T follicular helper cell (primary cell): ENCODE measurements around the gene KCNJ5.

Experiments
- DNase-seq: peaks from one replicate; pipeline ENCODE4 v3.0.0-alpha.2; 2020; ENCODE audit warnings: low read depth

Gene KCNJ5

DNA sequence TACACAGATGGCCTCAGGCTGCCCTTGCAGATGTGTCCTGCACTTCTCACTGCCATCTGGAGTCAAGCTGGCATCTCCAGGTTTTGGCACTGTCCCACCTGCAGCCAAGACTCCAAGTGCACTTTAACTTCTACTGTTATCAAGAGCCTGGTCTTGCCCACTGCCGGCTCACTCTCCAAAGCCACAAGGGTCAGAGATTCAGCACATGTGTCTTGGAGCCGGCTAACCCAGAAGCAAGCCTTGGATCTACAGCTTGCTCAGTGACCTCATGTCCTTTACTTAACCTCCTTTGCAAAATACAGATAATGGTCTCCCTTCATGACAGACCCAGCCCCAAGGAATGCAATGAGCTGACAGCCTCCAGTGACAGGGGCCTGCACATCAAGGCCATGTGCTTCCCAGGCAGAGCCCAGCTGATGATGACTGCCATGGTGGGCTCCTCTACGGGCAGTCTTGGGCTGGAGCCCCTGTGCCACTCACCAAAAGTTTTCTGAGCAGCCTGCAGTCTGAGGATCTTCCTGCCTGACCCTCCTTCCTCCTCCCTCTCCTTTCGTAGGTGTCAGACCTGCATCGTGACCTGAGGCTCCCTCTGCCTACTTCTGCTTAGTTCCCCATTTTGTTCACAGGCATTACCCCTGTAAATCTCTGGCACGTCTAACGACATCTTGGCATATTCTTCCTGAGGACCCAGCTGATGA, 42.5 kb downstream of the KCNJ5 start:
- DNase-seq = no peak

DNA sequence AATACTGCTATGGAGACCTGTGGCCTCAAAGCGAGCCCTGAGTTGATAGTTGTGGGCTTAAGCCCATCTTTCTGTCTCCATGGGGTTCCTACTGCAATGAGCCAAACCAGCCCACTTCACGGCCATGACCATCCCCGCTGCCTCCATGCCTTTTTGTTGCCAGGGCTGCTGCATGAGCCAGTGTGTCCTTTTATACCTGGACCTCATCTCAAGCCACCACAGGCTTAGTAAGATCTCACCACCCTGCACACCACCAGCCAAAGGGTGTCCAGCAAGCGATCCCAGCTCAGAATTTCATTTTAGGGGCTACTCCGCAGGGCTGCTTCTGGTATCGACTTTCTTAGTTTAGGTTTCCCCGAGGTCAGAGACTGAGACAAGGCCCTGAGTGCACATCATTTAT, 43.2 kb downstream of the KCNJ5 start:
- no peak for DNase-seq

DNA sequence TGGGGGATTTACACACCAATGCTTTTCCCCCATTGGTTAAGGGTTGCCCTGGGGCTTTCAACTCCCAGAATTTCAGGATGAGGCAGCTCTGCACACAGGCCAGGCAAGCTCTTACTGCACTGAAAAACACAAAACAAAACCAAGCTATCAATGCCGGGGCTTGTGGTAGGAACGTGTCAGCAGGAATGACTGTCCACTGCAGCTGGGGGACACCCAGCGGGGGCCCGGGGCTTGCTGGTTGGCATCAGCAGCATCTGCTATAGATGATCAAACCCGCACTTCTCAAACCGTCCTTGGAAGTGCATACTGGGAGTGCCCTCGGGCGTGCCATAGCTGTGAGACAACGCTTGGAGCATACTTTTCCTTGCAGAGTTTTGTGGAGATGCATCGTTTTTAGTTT, 43.8 kb downstream of the KCNJ5 start:
- DNase-seq = no peak

DNA sequence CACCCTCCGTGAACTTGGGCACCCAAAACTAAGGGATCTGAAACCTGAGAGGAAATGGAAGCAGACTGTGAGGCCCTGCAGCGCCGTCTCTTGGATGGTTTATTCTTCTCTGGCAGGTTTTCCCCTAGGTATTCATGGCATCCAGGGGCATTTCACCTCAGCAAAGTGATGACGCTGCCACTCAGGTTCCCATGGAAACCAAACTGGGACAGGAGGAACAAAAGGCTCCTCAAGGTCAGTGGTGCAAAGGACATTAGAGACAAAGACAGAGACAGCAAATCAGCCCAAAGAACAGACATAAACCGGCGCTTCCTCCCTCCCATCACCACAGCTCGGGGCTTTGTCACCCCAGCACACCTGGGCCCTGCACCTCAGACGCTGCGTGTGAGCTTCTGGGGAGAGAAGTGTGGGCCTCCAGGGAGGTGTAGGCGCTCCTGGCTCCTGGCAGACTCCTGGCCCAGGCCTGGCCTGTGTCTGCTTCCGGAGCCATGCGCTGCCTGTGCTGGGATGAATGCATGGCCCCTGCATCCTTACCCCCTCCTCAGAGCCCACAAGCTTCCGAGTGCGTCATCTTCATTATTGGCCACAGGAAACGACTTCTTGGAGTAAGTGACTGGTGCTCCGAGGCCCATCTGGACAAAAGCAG, 45.6 kb downstream of the KCNJ5 start:
- DNase-seq = no peak

DNA sequence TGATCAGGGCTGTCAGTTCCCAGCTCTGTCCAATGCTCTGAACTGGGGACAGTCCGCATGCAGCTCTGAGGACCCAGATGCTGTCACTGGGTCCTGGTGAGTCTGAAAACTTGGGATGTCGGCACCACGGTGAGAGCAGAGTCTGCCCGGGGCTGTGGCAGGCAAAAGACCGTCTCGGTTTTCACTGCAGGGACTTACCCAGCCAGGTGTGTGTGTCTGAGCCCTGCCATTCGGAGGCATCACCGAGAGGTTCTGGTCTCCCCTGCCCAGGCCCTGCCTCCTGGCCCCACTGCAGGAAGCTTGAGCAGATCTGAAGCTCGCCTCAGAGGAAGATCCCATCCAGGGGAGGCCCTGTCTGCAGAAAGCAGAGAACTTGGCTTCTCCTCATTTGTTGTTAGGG, 46.3 kb downstream of the KCNJ5 start:
- no peak for DNase-seq

DNA sequence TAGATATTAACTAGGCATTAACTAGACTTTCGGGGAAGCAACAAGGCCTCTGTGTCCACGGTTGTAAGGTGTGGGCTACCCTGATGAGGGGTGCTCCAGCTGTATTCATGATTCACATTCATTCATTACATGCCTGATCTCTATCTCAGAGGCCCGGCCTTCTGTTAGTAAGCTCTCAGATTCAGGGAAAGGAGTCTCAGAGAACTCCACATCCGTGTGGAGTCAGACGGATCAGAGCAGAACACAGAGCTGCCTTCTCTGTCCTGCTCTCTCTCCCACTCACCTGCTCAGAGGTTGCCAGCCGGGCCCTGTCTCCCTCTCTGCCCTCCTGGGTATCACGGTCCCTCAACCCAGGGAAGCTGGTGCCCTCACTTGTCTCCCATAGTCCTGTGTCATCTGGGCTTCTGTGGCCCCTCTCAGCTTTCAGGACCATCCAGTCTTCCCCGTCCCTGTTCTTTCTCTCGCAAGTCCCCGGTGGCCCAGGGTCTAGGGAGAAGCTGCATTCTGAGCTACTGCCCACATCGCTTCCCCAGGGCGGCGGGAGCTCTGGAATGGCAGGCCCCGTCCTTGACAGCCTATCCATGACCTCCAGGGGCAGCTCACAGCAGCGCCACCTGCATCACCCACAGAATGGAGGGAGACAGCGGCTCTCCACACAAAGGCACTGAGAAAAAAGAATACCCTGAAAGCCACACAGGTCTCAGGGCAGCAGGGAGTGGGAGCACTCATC, 47.2 kb downstream of the KCNJ5 start:
- no peak for DNase-seq

DNA sequence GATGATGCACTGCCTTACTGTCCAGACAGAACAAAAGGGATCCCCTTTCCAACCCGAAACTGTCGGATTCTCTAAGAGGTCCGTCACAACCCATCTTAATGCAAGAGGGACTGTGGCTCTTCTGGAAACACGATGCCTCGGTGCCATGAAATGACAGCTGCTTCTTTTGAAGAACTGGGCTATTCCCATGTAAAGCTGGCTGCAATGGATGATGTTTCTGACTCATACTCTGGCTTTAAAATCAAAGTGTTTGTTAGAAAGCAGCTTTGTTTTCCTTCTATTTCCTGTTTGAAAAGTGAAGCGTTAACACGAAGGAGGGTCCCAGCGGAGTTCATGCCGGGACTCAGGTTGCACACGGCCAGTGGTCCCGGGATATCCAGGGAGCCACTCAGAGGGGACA, 48.4 kb downstream of the KCNJ5 start:
- no peak for DNase-seq

DNA sequence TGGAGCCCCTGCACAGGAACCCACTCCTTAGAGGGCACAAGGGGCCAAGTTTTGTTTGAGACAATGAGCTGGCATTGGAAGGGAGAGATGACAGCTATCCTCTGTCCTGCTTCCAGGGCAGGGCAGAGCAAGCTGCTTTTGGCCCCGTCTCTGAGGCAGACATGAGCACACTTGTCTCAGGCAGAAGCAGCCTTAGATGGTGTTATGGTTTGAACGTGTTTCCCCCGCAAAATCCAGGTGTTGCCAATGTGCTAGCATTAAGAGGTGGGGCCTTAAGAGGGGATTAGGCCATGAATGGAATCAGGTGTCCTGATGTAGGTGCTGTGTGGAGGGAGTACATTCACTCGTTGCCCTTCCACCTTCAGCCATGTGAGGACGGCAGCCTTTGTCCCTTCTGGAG, 49.0 kb downstream of the KCNJ5 start:
- no peak for DNase-seq

DNA sequence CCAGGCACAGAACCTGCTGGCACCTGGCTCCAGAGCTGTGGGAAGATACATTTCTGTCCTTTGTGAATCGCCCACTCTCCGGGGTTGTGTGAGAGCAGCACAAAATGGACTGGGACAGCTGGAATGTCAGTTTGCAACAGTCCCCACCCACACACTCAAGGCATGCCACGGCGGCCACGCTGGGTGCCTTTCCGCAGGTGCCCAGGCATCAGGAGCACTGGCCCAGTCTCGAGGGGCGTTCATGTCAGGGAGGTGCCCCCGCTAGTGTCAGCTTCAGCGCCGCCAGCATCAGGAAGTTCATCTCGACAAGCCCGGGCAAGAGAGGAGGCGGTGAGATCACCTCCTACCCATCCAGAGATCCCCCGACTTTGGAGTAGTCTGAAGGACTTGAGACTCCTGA, 49.4 kb downstream of the KCNJ5 start:
- DNase-seq = no peak

DNA sequence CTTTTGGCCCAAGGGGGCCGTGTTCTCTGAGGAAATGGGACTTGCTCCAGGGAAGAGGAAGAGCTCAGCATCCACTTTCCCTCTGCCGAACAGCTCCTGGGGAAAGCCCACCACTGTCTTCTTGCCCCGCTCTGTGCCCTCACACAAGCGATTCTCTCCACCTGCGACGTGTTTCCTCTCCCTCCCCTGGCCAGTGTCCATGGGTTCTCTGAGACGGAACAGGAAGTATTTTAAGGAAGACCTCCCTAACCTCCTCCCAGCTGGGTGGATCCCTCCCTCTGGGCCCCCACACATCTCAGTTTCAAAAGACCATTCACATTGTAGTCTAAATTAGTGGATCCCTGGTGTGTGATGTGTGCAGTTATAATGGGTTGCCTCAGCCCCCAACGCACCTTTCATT, 50.0 kb downstream of the KCNJ5 start:
- no peak for DNase-seq

DNA sequence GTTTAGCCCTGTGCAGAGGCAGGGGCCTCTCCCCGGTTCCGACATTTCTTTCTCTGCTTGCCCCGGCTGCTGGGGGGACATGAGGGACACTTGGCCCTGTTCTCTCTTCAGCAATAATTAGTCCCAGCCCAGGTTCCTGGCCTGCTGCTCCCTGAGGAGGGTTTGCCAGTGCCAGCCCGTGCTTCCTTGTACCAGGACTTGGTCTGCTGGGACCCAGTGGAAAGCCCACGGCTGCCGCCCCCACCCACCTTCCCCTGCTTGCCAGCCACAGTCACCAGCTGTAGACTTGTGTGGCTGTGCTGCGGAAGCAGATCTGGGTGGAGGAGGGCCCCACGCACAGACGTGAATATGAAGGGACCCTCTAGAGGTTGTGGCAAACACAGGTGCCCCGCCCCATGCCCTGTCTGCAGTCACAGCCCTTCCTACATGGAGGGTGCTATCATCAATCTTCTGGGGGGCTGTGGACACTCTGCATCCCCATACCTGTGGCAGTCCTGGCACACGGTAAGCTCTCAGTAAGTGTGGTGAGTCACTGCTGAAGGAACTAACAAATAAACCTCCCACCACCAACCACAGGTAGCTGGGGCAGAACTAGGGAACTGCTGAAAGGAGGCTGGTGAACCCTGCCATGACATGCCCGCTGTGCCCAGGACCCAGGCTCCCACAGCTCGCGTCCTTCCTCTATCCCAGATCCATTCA, 50.6 kb downstream of the KCNJ5 start:
- DNase-seq = no peak

DNA sequence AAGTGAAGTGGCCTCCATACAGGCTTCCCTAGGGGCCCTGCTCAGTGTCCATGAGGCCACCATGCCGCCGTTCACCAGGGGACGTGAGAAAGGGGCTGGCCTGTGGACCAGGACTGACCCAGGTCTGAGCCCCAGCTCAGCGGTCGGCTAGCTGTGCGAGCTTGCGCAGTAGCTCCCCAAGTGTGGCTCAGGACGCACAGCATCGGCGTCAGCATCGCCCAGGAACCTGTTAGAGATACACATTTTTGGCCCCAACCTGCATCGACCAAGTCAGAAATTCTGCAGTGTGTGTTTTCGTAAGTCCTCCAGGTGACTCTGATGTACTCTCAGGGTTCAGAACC, 51.1 kb downstream of the KCNJ5 start:
- no peak for DNase-seq

DNA sequence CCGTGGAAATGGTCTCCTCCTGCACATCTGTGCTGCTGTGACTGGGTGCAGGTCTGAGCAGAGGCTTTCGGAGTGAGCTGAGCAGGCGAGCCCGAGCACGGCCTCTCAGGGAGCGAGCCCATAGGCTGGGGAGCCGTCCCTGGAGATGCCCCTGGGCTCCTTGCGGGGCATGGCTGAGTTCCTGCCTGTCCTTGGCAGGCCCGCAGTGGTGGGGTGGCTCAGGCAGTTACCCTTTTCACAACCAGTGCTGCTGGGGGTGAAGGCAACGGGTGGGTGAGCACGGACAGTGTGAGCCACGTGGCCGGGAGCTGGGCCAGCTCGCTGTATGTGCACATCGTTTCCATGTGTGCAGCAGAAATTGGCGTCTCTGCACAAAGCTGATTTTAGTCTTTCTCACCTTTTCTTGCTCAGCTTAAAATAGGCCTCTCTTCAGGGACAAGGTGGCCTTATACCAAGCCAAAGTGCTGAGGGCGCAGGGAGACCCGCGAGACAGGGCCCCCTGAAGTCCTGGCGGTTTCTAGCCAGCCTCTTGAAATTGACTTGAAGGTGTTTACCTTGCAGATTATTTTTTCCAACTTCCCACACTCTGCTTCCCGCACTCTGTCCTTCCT, 51.8 kb downstream of the KCNJ5 start, which contains the start of gene TP53AIP1:
Gene TP53AIP1, minus strand, starts transcription at position 55 of the 611 bp plus-strand sequence. CDS start 5,053 bp downstream, outside the sequence.
- DNase-seq = no peak

DNA sequence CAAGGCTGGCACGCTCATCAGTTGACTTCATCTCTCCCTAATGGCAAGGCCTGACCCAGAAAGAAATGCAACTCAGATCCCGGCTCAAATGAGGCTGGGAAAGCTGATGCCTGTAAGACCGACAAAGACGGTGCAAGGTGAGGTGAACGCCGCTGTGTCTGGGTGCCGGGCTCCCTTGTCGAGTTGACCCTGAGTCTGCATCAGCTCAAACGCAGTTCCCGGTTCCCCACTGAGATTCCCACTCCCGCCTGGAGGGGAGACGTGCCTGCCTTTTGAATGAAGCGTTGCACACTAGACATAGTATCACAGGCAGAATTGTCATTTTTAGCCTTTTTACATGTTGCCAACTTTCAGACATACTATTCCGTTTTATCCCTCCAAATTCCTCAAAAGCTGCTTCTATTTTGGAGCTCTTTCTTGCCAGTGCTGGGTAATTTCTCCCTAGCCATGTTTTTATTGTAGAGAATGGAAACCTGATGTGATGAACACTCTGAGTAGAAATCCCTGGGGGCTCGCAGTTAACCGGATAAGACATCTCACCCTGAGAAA, 52.3 kb downstream of the KCNJ5 start:
- no peak for DNase-seq

DNA sequence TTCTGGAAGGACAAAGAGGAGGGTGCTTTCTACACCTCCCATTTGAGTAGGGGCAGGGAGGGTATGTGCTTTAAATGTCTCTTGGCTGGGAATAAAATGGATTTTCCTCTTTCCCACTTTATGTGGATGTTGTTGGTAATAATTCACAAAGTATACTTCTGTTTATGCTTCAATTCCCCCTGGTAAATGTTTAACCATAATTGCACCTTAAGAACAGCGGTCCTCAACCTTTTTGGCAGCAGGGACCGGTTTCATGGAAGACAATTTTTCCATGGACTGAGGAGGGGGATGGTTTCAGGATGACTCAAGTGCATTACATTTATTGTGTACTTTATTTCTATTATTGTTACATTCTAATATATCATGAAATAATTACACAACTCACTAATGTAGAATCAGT, 55.5 kb downstream of the KCNJ5 start:
- DNase-seq = no peak

DNA sequence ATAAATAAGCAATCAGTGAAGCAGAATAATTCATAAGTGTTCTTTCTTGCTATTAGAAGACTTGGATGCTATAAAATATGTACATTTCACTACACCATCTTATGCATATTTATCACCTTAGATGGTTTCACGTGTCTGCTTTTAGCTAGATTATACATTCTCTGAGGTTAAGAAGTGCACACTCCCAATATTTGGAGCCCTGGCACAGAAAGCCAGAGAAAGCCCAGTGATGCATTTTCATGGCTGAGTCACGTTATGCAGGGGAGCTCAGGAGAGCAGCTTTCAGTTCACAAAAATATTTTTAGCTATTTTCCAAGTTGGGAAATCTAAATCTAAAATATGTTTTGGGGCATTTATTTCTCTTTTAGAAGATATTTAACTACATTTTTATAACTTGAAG, 56.6 kb downstream of the KCNJ5 start:
- DNase-seq = no peak

DNA sequence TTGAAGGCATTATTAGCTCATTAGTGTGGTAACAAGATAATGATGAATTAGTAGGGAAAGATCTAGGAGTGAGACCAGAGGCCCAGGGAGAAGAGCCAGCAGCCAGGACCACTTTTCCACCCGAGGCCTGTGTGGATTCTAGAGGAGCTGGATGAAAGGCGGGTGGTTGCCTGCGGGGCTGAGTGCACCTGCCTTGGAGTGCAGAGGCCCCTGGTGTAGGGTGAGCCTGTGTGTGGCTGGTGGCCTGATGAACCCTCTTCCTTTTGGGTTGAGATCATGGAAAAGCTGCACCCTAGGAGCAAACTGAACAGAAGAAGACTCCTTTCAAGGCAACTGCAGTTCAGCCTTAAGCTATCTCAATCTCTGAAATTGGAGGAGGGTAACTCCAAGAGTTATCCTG, 57.4 kb downstream of the KCNJ5 start:
- DNase-seq = no peak

DNA sequence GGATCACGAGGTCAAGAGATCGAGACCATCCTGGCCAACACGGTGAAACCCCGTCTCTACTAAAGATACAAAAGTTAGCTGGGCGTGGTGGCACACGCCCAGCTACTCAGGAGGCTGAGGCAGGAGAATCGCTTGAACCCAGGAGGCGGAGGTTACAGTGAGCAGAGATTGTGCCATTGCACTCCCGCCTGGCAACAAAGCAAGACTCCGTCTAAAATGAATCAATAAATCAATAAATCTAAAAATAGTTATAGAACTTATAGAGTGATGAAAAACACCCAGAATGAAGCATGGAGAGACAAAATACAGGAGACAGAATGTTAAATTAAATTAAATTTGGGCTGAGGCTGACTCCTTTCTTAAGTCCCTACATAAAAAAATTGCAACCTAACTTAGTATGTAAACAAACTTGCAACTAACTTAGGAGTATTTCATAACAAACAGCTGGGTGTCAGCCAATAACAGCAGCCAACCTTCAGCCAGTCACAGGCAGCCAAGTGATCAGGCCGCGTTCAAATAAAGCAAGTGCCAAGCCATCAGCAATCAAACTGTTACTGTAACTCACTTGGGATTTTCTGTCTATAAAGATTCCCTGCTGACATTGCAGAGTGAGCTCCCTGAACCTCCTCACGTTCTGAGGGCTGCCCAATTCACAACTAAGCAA, 58.8 kb downstream of the KCNJ5 start:
- DNase-seq = no peak

DNA sequence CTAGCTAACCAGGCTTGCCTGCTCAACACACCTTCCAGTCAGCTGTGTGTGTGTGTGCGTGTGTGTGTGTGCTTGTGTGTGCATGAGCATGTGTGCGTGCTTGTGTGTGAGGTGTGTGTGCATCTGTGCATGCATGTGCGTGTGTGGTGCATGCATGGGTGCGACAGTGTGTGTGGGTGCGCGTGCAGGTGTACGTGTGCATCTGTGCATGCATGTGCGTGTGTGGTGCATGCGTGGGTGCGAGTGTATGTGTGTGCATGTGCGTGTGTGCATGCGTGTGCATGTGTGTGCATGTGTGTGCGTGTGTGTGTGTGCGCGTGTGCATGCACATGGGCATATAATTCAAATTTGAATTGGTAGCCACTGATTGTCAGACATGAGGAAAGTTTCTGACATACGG, 62.0 kb downstream of the KCNJ5 start:
- DNase-seq = no peak

DNA sequence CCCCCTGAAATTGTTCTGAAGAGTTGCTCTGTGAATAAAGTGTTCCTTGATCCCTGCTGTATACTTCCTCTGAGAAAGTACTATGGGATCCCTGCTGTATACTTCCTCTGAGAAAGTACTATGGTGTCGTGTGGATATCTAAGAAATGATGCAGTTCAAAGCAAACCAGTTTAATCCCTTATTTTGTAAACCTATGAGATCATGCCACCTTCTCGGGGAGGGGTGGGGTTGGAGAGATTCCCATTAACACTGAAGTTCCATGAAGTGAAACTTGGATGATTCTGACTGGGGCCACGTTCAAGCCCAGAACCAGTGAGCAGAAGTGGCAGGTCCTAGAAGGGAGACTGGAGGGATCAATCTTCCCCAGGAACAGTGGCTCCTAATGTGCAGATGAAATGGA, 64.5 kb downstream of the KCNJ5 start:
- DNase-seq = no peak

DNA sequence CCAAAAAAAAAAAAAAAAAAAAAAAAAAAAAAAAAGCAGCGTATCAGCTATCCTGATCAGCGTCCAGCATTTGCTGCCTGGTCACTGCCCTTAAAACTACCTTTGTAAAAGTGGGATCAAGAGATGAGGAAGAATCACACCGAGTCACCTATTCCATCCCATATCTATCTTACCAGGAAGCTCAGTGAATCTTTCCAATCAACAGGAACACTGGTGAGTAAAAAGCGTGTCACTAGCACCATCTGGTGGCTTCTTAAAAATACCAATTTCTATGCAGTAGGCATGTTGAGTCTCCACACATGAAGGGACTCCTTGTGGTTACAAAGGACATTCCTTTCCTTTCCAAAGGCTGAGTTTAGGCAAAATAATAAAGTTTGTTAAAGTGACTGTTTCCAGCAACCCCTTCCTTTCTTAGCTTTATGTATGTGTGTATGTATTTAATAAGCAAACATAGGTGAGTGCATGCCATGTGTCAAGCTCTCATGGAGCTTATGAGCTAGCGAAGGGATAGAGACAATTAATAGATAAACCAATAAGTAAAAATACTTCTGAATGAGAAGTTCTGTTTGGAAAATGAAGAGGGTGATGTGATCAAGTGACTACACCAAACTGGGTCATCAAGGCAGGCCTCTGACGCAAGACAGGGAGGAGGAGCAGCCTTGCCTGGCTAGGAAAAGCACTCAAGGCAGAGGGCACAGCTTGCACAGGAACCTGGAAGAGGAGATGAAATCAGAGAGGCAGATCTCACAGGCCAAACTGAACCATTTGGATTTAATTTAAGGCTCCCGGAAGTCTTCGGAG, 65.4 kb downstream of the KCNJ5 start:
- no peak for DNase-seq
